ENCODE data around the gene PRIM1.
"Not testable (repeated sequence)": the region's sequence is repeated elsewhere in the genome, so short reads cannot be mapped to it uniquely, and the experiment has no call there.

PRIM1 gene

DNA sequence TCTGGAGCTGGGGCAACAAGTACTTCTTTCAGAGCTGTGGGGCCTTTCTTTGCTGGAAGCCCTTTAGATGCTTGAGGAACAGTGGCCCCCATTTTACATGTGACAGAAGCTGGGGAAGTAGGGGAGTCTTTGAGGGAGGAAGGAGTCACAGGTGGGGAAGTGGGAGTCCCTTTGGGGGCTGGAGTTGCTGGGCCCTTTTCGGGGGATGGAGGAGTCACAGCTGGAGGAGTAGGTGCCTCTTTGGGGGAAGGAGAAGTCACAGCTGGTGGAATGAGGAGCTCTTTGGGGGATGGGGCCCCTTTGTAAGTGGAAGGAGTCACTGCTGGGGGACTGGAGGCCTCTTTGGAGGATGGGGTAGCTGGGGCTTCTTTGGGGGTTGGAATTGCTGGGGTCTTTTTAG lies 35.7 kb downstream of the PRIM1 start:
- DNase-seq, result no peak

GRCh38 chr12:56715798-56716197 lies 36.3 kb downstream of the PRIM1 start:
- no peak for DNase-seq

DNA sequence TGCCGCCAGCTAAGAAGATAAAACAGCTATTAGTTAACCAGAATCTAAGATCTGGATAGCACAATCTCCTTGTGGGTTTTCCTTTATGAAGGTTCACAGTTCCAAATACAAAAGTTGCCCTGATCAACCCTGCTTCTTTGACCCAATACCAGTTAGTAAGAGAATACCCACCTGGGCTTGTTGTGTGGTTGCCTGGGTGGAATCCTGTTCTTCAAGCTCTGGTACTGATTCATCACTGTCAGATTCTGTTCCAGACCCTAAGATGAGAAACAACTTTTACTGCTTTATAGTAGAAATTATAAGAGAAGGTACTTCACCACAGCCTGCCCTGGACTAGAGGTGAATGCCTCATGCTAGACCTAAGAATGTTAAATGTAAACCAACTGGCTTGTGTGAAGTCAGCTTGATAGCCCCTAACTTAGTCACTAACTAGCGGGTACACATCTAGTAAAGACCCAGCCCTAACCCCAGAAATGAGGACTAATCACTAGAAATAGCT lies 37.6 kb downstream of the PRIM1 start:
- DNase-seq, result no peak

DNA sequence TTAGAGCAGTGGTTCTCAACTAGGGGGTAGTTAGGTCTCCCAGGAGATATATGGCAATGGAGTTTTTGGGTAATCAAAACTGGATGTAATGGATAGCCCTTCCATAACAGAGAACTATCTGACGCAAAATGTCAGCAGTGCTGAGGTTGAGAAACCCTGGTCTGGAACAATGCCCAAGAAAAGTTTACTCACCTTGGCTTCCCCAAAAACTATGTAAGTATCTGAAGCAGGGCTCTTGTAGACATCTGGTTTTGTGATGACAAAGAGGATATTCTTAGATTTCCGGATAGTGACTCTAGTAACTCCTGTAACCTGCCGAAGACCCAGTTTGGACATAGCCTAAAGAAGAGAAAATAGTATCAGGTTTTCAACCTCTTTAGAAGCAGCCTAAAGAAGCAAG lies 38.8 kb downstream of the PRIM1 start:
- no peak for DNase-seq

GRCh38 chr12:56709759-56710376 lies 42.3 kb downstream of the PRIM1 start:
- DNase-seq, result peak; percentile 52

DNA sequence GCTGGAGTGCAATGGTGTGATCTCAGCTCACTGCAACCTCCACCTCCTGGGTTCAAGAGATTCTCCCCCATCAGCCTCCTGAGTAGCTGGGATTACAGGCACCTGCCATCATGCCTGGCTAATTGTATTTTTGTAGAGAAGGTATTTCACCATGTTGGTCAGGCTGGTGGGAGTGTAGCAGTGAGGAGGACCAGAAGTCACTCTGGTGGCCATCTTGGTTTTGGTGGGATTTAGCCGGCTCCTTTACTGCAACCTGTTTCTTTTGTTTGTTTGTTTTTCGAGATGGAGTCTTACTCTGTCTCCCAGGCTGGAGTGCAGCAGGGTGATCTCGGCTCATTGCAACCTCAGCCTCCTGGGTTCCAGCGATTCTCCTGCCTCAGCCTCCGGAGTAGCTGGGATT lies 47.6 kb downstream of the PRIM1 start:
- DNase-seq, result not testable (repeated sequence)

DNA sequence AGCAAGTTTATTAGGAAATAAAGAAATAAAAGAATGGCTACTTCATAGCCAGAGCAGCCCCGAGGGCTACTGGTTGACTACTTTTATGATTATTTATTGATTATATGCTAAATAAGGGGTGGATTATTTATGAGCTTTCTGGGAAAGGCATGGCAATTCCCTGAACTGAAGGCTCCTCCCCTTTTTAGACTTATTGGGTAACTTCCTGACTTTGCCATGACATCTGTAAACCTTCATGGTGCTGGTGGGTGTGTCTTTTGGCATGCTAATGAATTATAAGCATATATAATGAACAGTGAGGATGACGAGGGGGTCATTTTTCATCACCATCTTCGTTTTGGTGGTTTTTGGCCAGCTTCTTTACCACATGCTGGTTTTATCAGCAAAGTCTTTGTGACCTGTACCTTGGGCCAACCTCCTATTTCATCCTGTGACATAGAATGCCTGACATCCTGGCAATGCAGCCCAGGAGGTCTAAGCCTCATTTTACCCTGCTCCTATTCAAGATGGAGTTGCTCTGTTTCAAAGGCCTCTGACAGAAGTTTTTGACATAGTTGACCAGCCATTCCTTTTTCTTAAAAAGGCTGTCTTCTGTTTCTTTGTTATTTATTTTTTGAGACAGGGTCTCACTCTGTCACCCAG lies 53.0 kb downstream of the PRIM1 start:
- peak; percentile 33 for DNase-seq

DNA sequence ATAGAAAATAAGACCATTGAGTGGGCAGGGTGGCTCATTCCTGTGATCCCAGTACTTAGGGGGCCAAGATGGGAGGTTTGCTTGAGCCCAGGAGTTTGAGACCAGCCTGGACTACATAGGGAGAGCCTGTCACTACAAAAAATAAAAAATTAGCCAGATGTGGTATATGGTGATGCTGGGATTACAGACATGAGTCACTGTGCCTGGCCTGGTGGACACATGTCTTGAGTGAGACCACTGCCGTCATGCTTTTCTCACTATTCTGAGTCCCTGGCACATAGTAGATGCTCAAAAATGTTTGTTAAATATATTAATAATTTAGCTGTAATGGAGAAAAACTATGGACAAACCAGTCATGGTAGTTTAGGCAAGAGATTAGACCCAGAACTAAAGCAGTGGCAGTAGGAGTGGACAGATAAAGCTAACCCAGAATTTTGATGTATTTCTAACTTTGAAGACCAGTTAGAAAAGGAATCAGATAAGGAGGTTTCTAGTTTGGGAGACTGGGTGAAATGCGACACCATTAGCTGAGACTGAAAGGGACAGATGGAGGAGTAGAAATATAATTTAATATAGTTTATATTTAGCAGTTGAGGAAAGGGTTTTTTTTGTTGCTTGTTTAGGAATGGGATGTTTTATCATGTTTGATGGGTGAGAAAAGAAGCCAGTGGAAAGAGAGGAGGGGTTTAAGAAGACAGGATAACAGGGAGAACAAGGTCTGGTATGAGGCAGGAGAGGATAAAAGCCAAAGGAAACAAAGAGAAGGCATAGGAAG lies 56.6 kb downstream of the PRIM1 start:
- no peak for DNase-seq

DNA sequence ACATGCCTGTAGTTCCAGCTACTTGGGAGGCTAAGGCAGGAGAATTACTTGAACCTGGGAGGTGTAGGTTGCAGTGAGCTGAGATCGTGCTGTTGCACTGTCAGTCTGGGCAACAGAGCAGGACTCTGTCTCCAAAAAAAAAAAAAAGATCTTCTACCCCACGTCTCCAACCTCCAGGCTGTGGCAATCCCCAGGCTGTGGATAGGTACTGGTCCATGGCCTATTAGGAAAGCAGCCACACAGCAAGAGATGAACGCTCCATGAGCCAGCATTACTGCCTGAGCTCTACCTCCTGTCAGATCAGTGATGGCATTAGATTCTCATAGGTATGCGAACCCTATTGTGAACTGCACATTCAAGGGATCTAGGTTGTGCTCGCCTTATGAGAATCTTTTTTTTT lies 58.0 kb downstream of the PRIM1 start:
- no peak for DNase-seq

DNA sequence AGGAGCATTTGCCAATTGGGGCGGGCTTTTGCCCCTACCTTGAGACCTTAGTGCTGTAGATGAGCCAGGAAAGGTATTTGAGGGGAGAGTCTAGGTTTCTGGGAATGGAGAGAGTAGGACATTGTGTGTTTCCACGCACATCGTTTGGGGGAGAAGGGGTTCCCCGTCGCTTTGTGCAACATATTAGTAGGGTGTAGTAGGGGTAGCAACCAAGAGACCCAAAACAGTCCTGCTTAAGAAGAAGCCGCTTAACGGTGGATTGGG lies 63.3 kb downstream of the PRIM1 start:
- no peak for DNase-seq

DNA sequence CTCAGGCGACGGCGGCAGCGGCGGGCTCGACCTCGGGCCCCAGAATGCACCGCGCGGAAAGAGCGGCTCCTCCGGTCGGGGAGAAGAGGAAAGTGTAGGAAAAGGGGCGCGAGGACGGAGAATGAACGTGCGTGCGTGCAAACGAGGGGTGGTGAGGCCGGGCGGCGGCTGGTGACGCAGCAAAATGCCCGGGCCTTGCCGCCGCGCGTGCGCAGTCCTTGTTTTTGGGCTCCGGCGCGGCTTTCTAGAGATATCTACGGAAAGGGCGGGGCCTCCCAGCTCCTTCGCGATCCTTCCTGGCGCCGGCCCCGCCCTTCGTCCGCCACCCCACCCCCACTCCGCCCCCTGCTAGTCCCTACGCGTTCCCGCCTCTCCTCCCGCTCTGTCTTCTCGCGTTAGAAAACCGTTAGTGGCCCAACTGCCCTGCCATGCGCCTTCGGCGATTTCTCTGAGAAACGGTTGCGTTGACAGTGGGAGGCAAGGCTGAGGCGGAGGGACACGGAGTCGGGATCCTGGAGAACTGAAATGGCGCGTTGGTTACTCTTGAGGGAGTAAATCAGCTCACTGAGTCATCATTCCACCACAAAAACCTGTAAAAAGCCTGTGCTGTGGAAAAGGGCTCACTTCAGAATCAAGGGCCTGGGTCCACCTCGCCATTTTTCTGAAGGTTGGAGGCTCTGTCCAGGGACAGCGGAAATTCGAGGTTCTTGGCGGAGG lies 63.8 kb downstream of the PRIM1 start, which contains the start of gene PTGES3:
Gene PTGES3, minus strand, starts transcription at position 156 of the 717 bp plus-strand sequence. CDS start 285 bp downstream, outside the sequence.
- peak; percentile 99 for DNase-seq

- DNase-seq, result no peak
These were observed 64.6 kb downstream of the PRIM1 start for GRCh38 chr12:56687223-56688128.

GRCh38 chr12:56684745-56685359 lies 67.3 kb downstream of the PRIM1 start:
- DNase-seq, result no peak

- DNase-seq, result no peak
These were observed 69.8 kb downstream of the PRIM1 start for GRCh38 chr12:56682323-56682722.

All from T1000 (cell line).